Measurements from ENCODE around the gene BAZ2A. TPM values are rescaled to one million over a fixed set of nuclear protein-coding genes. Genes with fewer than 3 reads are reported as not detected.

Gene BAZ2A
- total and polyA plus RNA-seq, 2 donors (not counting 3 experiments of a cell fraction or from before 2014, with no cell fraction given) = 56.0 to 91.4 TPM

GRCh38 chr12:56633468-56634241, 3.5 kb upstream of the BAZ2A start:
- FAIRE-seq = no peak
- intact Hi-C loops (cut with micrococcal nuclease) = loop anchor here (2.0 kb wide), 1 partner anchor 895 kb away; no protein-coding TSS in a partner anchor
- CTCF ChIA-PET = interaction anchor here (1.8 to 3.9 kb wide), 3 partner anchors 11 to 113 kb away, joined by 6 to 150 read pairs (median 90); partner anchors contain the start of gene RBMS2
- Histone ChIP-seq H4K20me1 (replicated peaks; ENCODE audit: control insufficient read depth, extremely low read depth, insufficient read depth, low read length) (no peaks in the 10 kb centered on the region), H2AFZ (ENCODE audit: low read depth, low read length) (no peak overlapping the region), H3K4me2 (ENCODE audit: insufficient read depth, low read length) (peak overlapping the region; percentile 71), H3K9me3 (replicated peaks; ENCODE audit: control insufficient read depth, insufficient read depth, low read length) (no peaks in the 10 kb centered on the region), H3K36me3 (ENCODE audit: control insufficient read depth in 2 of 2, extremely low read depth in 1 of 2, insufficient read depth in 2 of 2, low read length in 2 of 2) (peaks cover 7 to 10% of the 10 kb centered on the region in 2 experiments), H3K79me2 (ENCODE audit: control insufficient read depth, insufficient read depth, low read length) (peaks cover 29% of the 10 kb centered on the region), H3K27me3 (ENCODE audit: control insufficient read depth in 2 of 2, insufficient read depth in 2 of 2, low read length in 2 of 2) (no peaks in the 10 kb centered on the region), H3K27ac (ENCODE audit: insufficient read depth, low read depth, low read length) (no peak overlapping the region), H3K4me3 (replicated peaks in 1 of 3; ENCODE audit: insufficient read depth in 1 of 3, low read depth in 1 of 3, low read length in 3 of 3) (peak overlapping the region; percentile 6 to 76 (median 21)), H3K9me1 (replicated peaks; ENCODE audit: control insufficient read depth, extremely low read depth, insufficient read depth, low read length) (no peaks in the 10 kb centered on the region), H3K4me1 (ENCODE audit: control insufficient read depth, extremely low read depth, insufficient read depth, low read length) (peaks cover 43% of the 10 kb centered on the region), H3K9ac (replicated peaks; ENCODE audit: extremely low read depth, insufficient read depth, low read length) (no peak overlapping the region)
- no TSS peak for BruUV-seq (replicated peaks)
- DNase-seq (ENCODE audit: low read depth, low spot score) = no peak
- TF ChIP-seq EZH2 (IDR thresholded peaks at IDR 0.05; ENCODE audit: borderline replicate concordance, low read depth, low read length, severe bottlenecking) = no peak
- no peak for TF ChIP-seq CTCF (IDR thresholded peaks at IDR 0.05; ENCODE audit: extremely low read depth in 1 of 2, insufficient read depth in 1 of 2, low read depth in 1 of 2, low read length in 2 of 2)
- no peak for TF ChIP-seq POLR2AphosphoS5 (IDR thresholded peaks at IDR 0.05; ENCODE audit: insufficient read depth, low read depth, low read length)
- no peak for TF ChIP-seq MAX (IDR thresholded peaks at IDR 0.05; ENCODE audit: insufficient read depth, insufficient read length)
- no peak for TF ChIP-seq MYC (IDR thresholded peaks at IDR 0.05; ENCODE audit: low read depth, low read length)
- no peak for TF ChIP-seq GATA2 (IDR thresholded peaks at IDR 0.05; ENCODE audit: insufficient read depth, insufficient read length, low read depth, low read length)
- TF ChIP-seq POLR2A (IDR thresholded peaks at IDR 0.05; ENCODE audit: low read depth, low read length) = no peak
- no peak for TF ChIP-seq JUN (IDR thresholded peaks at IDR 0.05; ENCODE audit: borderline replicate concordance, insufficient read depth, insufficient read length, low read depth)
- TF ChIP-seq FOS (IDR thresholded peaks at IDR 0.05; ENCODE audit: borderline replicate concordance, insufficient read depth, low read length) = no peak
- POLR2A ChIA-PET = no interaction called here
- dilution Hi-C loops (cut with MboI; ENCODE audit: extremely low pct_ligation_motif_present, low sequenced_read_pairs) = no loop called here
